Smooth muscle cell of bladder (primary cell): Measurements from ENCODE around the gene ACSL6. TPM values are rescaled to one million over a fixed set of nuclear protein-coding genes. Genes with fewer than 3 reads are reported as not detected.

Experiments
- total RNA-seq: library from RNA; depleted of rRNA; stranded (reverse); fragments of >200 nt; gene quantifications from 2 replicates; pipeline ENCODE4 v1.2.3, GENCODE V29; 2014

Gene ACSL6
- total RNA-seq: under 0.01 and 0.09 TPM in 2 replicates

GRCh38 chr5:132011622-132012343, at the start of gene ACSL6:
Gene ACSL6 (minus strand): TSS chr5:132011658. CDS start chr5:132011553, 105 bp downstream.

GRCh38 chr5:132060501-132061161, 49.2 kb upstream of the ACSL6 start, which contains the start of gene IL3:
Gene IL3 (plus strand): TSS chr5:132060655. CDS start chr5:132060707, 52 bp downstream.

GRCh38 chr5:131945551-131946168, 65.8 kb downstream of the ACSL6 start, which contains the start of gene MEIKIN:
Gene MEIKIN (minus strand): TSS chr5:131945663. CDS start chr5:131945505, 158 bp downstream.

Other genes starting within 250 kb of the ACSL6 start
- 43.1 and 54.5 TPM in 2 replicates for gene FNIP1, start 214.6 kb downstream of the ACSL6 start, total RNA-seq
- not detected in 2 replicates for gene MEIKIN, start 66.0 kb downstream of the ACSL6 start, total RNA-seq
- gene IL3, start 49.0 kb upstream of the ACSL6 start, total RNA-seq: not detected in 2 replicates
- 0.18 TPM in 1 of 2 replicates, not detected in the other for gene CSF2, start 62.1 kb upstream of the ACSL6 start, total RNA-seq
- gene P4HA2, start 216.2 kb upstream of the ACSL6 start, total RNA-seq: 243 and 574 TPM in 2 replicates
- gene PDLIM4, start 246.0 kb upstream of the ACSL6 start, total RNA-seq: 27.7 and 53.3 TPM in 2 replicates